Upper lobe of left lung (tissue), 4 donors: ENCODE data around the gene FCAR.

Experiments used
- EP300 ChIP-seq, 4 donors: sonication (generic); formaldehyde crosslinking; IDR thresholded peaks; one replicate each; pipeline ENCODE4 v1.5.1; 2017; ENCODE audit warnings: antibody characterized with exemption in 4 of 4, control low read depth in 2 of 4
- POLR2A ChIP-seq, 4 donors: fragments of 450-650 bp; IDR thresholded peaks; one replicate each; pipeline ENCODE4 v1.5.1; 2016 to 2017; ENCODE audit warnings: antibody characterized with exemption in 4 of 4, mild to moderate bottlenecking in 2 of 4

GRCh38 chr19:54918499-54918898, 44.5 kb downstream of the FCAR start:
- TF ChIP-seq POLR2A (IDR thresholded peaks at IDR 0.05) (no peak), EP300 (IDR thresholded peaks at IDR 0.05) (no peak)
